T-helper 1 cell treated with Interleukin-12 subunit alpha and Interleukin-12 subunit beta and Interleukin-4 antibody, amounts not matched to agents 30 ng/mL and 1 ng/mL, for 36 hours (primary cell): Measurements from ENCODE around the gene UPK3A. TPM values are rescaled to one million over a fixed set of nuclear protein-coding genes. Genes with fewer than 3 reads are reported as not detected.

Source experiments
- intact Hi-C: fragments of 100-400 bp; cut with micrococcal nuclease; formaldehyde crosslinking; loops from one replicate; pipeline ENCODE4 v1.15.1; 2024
- total RNA-seq: library from RNA; stranded (reverse); gene quantifications from 2 replicates; pipeline ENCODE4 v1.2.3, GENCODE V29; 2022

The UPK3A gene
- total RNA-seq, result not detected in 2 replicates

- intact Hi-C loops, result loop anchor here (2.0 kb wide), 1 partner anchor 16 kb away; no protein-coding TSS in a partner anchor
Measured at GRCh38 chr22:45284705-45285262, at the start of gene UPK3A. Gene UPK3A, plus strand, starts transcription at chr22:45284949. Its CDS starts 65 bp downstream, at chr22:45285014.

- intact Hi-C loops, result no loop called here
Measured at GRCh38 chr22:45235101-45235777, 49.5 kb upstream of the UPK3A start.

DNA sequence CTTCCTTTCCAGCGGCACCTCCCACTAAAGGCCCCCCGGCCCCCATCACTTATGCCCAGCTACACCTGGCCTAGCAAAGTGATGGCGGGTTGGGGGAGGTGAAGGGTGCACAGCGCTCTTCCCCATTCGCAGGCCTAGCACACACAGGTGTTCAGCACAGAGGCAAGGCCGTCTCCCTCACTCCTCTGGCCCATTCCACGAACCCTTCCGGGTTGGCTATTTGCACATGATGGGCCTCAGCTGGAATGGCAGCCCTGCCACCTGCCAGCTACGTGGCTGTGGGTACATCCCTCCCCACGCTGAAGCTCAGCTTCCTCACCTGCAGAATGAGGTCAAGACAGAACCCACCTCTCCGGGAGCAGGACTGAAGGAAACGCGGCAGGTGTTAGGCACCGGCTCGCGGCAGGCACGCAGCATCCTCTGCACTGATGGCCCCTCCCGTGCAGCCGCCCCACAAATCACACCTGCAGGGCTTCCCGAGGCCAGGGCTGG, 48.9 kb upstream of the UPK3A start:
- intact Hi-C loops, result no loop called here

- intact Hi-C loops, result no loop called here
Measured at GRCh38 chr22:45237065-45237990, 47.4 kb upstream of the UPK3A start.

- intact Hi-C loops, result no loop called here
Measured at GRCh38 chr22:45238076-45238956, 46.4 kb upstream of the UPK3A start.

GRCh38 chr22:45238957-45239680, 45.6 kb upstream of the UPK3A start:
- intact Hi-C loops, result no loop called here

- intact Hi-C loops, result loop anchor here (1.0 to 10.0 kb wide), 5 partner anchors 76 to 798 kb away; partner anchors contain the start of genes ATXN10 and NUP50
Measured at GRCh38 chr22:45239681-45240051, 45.1 kb upstream of the UPK3A start.

DNA sequence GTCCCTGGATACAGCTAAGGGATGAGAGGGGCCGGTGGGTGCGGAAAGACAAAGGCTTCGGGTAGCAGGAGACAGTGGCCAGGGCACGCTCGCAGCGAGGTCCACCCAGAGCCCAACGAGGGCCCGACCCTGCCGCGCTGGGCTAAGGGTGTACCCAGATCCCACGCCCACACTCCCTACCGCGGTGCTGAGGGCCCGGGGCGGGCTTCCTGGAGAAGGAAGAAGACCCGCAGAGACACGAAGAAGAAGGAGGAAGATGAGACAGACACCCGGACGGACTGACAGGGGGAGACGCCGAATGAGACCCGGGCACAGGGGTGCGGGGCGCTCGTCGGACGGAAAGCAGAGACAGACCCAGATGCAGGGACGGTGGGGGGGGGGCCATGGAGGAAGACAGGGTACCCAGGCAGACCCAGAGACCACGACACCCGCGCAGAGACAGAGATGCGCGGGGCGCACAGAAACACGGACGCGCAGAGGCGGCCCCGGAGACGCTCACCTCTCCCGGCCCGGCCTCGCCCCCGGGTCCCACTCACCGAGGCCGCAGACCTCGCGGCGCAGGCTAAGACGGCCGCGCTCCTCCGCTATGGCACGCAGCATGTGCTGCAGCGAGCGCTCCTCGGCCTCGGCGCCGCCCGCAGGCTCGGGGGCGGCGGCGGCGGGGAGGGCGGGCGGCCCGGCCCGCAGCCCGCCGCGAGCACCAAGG, 44.5 kb upstream of the UPK3A start:
- intact Hi-C loops, result loop anchor here (1.0 to 10.0 kb wide), 5 partner anchors 77 to 797 kb away; partner anchors contain the start of genes ATXN10 and NUP50

DNA sequence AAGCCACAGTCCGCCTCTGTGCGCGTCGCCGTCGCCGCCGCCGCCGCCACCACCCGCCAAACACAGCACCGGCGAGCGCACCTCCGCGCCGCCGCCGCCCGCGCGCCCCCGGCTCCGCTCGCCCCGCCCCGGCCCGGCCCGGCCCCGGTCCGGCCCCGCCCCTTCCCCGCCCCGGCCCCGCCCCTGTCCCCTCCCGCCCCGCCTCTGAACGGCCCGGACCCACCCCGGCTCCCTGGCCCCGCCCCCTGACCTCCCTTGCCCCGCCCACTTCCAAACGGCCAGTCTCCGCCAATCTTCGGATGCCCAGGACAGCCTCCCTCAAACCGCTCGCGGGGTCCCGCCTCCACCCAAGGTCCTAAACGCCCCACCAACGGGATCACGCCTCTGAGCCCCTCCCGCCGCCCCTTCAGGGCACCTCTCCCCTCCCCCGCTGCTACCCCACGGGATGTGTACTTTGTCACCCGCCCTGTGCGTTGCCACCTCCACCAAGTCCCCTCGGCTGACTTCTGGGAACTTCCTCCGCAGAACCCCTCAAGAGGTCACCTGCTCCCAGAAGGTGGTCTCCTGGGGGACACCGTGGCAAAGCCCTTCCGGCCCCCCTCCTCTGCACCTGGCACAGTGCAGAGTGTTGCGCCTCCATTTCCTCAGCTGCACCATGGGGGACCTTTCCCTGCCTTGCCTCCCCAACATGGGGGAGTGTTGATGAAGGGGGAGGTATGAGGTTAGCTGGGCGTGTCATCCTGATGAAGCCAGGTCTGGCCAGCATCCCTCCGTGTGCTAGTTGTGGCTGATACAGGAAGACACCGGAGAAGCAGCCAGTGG, 43.7 kb upstream of the UPK3A start, which contains the start of gene KIAA0930:
Gene KIAA0930 (minus strand): TSS at position 85 of the 822 bp plus-strand sequence. CDS start 191 bp downstream, outside the sequence.
- intact Hi-C loops, result loop anchor here (1.0 to 10.0 kb wide), 8 partner anchors 28 to 796 kb away; partner anchors contain the start of genes ATXN10, FAM118A, NUP50 and PRR5

DNA sequence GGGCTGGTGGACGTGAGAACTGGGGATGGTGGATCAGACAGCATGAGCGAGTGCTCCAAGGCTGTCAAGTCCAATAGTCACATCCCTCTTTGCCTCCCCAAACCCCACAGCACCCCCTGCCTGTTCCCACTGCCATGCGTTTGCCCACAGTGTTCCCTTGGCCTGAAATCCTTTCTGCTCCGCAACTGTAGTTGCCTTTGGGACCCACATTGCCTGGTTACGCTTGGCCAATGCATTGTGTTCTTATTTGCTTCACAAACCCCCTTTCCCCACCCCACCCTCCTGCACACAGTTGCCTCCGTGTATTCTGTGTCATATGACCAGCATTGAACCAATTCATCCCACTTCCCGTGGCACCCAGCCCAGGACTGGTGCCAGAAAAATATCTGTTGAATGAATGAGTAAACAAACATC, 42.0 kb upstream of the UPK3A start:
- intact Hi-C loops, result loop anchor here (5.0 to 10.0 kb wide), 2 partner anchors 432 to 795 kb away; partner anchors contain the start of gene ATXN10

DNA sequence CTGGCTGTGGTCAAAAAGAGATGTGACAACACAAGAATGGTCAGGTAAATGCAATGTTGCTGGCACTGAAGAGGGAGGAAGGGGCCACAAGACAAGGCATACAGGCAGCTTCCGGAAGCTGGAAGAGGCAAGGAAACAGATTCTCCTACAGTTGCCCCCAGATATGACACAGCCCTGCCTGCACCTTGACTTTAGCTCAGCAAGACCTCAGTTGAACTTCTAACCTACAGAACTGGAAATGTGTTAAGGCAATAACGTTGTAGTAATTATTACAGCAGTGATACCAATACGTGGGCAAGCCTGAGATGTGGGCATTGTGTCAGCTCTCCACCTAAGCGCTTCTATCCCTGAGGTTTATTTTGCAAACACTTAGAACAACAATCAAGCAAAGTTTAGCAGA, 39.8 kb upstream of the UPK3A start:
- intact Hi-C loops, result loop anchor here (5.0 to 10.0 kb wide), 2 partner anchors 430 to 792 kb away; partner anchors contain the start of gene ATXN10

DNA sequence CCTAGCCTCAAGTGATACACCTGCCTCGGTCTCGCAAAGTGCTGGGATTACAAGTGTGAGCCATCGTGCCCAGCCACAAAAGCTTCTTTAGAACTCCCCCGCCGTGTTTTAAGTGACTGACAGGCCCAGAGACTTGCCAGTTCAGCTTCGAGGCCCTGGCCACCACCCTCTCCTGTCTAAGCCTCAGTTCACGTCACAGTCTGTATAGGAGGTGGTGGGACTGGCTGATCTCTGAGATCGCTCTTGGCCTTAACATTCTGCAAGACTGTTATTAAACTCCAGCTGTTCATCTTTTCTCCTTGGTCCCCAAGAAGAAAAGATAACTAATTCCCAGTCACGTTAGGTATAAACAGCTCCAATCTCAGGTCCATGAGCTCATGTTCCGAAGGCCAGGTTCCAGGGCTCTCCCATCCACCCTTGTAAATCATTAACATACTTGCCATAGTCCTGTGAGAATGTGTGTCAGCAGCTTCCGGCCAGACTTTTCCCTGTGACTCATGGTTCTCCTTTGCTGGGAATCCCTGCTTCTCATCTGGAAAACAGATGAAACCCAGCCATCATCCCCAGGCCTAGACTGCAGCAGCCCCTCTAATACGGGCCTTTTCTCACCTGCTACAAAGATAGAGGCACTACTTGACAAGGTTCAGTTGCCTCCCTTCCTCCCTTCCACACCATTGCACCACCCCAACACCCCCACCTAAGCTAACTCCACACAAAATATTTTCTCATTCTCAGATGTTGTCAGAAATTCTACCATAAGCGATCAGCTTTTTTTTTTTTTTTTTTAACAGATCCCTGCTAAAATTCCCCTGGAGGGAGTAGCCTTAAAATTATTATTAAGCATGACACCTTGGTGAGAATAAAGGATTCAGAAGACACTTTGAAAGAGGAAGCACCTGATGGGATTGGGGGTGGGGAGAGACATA, 38.4 kb upstream of the UPK3A start:
- intact Hi-C loops, result loop anchor here (10.0 kb wide), 1 partner anchor 428 kb away; the partner anchor contains the start of gene ATXN10

DNA sequence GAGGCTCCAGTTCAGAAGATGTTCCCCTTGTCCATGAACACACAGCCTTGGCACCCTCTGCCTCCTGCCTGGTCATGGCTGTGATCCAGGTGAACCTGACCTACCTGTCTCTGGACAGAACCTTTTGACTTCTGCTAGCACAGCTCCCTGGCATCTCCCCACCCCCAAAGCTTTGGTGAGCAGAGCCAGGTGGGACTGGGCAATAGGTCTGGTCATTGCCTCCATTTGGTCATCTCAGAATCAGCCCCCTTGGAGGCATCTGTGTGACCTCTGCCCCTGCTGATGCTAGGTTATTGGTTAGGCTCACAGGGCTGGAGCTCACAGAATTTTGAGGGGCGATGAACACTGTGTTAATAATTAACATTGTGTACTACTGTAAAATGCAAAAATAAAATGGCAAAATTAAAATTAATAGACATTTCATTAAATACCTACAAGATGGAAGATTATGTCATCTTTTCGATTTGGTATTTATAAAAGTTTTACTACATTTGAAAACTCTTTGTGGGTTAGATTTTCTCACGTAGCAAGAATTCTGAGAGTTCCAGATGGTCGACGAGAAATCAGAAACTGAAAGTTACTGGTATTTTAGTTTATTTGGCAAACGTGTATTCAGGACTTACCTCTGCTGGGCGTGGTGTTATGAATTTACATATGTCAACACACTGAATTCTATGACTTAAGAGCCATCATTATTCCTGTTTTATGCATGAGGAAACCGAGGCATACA, 35.8 kb upstream of the UPK3A start:
- intact Hi-C loops, result loop anchor here (10.0 kb wide), 1 partner anchor 426 kb away; the partner anchor contains the start of gene ATXN10

DNA sequence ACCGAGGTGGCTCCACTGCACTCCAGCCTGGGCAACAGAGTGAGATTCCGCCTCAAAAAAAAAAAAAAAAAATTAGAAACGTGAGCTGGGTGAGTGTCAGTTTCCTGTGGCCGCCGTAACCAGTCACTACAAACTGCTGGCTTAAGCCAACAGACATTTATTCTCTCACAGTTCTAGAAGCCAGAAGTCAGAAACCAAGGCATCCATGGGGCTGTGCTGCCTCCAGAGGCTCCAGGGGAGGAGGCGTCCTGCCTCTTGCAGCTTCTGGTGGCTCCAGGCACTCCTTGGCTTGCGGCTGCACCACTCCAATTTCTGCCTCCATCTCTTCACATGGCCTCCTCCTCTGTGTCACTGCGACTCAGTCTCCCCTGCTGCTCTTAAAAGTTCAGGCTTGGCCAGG, 32.9 kb upstream of the UPK3A start:
- intact Hi-C loops, result no loop called here

GRCh38 chr22:45253039-45253641, 31.6 kb upstream of the UPK3A start:
- intact Hi-C loops, result no loop called here

GRCh38 chr22:45254388-45254787, 30.4 kb upstream of the UPK3A start:
- intact Hi-C loops, result no loop called here
